ENCODE results near the gene LCORL.
"Not testable (repeated sequence)": the region's sequence is repeated elsewhere in the genome, so short reads cannot be mapped to it uniquely, and the experiment has no call there.

Gene LCORL

GRCh38 chr4:17924189-17924588 is 97.4 kb downstream of the LCORL start:
- DNase-seq, result no peak

DNA sequence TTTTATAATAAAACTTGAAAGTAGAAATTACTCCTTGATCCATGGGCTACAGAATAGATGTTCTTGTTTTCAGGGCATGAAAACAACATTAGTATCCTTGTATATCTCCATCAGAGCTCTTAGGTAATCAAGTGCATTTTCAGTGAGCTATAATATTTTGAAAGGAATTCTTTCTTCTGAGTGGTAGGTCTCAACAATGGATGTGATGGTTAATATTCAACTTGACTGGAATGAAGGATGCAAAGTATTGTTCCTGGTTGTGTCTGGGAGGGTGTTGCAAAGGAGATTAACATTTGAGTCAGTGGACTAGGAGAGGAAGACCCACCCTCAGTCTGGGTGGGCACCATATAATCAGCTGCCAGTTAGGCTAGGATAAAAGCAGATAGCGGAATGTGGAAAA is 100.1 kb downstream of the LCORL start:
- no peak for DNase-seq

DNA sequence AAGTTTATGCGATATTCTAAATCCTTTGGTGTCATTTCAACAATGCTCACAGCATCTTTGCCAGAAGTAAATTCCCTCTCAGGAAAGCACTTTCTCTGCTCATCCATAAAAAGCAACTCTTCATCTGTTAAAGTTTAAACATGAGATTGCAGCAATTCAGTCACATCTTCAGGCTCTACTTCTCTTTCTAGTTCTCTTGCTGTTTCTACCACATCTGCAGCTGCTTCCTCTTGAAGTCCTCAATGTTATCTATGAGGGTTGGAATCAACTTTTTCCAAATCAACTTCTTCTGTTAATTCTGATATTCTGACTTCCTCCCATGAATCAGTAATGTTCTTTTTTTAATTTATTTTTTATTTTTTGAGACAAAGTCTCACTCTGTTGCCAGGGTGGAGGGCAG is 100.9 kb downstream of the LCORL start:
- DNase-seq, result no peak

DNA sequence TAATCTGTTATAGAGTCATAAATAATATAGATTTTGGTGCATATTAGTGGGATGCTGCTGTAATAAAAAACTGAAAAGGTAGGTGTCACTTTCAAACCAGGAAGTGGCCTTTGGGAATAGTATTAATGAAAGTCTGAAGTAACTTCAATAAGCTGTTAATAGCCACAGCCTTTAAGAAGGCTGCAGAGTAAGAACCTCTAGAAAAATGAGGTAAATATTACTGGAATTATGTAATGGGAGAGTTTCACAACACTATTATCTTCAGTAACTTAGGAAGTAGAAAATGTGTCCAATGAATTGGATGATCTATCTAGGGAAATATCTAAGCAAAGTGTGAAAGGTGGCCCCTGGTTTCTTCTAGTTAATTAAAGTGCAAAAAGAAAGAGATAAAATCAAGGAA is 106.1 kb downstream of the LCORL start:
- no peak for DNase-seq

DNA sequence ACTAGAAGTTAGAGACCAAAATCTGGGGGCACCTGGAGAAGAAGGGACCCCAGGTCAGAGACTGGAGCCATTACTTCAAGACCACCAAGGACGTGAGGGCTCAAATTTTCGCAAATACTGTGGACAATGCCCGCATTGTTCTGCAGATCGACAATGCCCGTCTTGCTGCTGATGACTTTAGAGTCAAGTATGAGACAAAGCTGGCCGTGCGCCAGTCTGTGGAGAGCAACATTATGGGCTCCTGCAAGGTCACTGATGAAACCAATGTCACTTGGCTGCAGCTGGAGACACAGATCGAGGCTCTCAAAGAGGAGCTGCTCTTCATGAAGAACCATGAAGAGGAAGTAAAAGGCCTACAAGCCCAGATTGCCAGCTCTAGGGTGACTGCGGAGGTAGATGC is 109.5 kb downstream of the LCORL start:
- no peak for DNase-seq

GRCh38 chr4:17911608-17912007 is 109.9 kb downstream of the LCORL start:
- no peak for DNase-seq

- DNase-seq, result no peak
These were observed 123.0 kb downstream of the LCORL start for GRCh38 chr4:17898553-17899055.

DNA sequence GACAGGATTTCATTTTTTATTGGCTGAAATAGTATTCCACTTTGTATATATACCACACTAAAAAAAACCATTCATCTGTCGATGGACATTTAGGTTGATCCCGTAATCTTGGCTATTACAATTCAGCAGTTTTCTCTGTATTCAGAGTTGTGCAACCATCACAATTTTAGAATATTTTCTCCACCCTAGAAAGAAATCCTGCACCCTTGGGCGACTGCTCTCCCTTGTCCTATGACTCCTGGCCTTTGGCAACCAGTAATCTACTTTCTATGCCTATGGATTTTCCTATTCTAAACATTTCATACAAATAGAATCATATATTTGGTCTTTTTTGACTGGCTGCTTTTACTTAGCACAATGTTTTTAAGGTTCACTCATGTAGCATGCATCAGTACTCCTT is 126.1 kb downstream of the LCORL start:
- no peak for DNase-seq

DNA sequence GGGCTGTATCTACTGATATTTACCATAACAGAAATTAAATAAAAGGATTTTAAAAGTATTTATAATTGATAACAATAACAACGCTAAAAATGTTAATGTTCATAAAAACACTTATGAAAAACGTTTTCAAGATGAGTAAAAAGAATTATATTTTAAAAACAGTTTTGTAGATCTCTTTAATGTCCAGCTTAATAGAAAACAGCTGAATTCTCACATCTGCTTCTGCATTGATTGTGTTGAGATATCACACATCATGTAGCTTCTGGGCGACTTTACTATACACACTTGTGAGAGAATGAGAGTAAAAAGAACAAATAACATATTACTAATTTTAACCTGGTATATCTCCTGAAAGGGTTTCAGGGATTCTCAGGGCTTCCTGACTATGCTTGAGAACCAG is 127.1 kb downstream of the LCORL start:
- no peak for DNase-seq

DNA sequence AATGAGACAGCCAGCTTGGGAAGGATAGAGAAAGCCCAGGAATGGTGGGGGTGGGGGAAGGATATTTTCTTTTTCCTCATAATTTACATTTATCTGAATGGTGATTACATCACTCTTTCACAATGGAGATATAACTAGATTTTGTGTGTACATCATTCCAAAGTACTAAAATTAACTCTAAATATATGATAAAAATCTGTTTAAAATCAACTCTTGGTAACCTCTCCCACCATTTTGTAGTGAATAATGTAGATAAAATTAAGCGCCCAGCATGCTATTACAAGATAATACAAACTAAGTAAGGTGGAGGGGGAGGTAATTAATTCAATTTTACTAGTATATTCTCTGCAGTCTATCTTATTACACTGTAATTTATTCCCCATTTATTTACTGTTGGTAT is 131.9 kb downstream of the LCORL start:
- no peak for DNase-seq

- no peak for DNase-seq
These were observed 137.0 kb downstream of the LCORL start for GRCh38 chr4:17884511-17884910.

DNA sequence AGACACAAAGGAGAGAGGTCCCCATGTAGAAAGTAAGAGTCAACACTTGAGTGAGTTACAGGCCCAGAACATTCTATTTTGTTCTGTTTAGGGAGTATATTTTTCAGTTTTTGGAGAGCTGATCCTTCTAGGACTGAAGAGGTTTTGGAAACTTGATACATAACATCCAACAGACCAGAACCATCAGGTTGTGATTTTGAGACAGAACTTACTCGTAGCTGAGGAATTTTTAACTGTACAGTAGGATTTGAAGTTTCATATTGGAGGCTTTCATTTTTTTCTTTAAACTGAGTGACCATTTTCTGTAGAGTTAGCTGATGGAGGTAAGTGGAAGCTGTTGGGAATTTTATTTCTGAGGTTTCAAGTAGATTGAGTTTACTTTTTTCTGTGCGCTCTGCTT is 137.5 kb downstream of the LCORL start:
- no peak for DNase-seq

GRCh38 chr4:17877661-17878060 is 143.9 kb downstream of the LCORL start:
- DNase-seq, result no peak

- DNase-seq, result no peak
These were observed 144.6 kb downstream of the LCORL start for GRCh38 chr4:17876943-17877342.

DNA sequence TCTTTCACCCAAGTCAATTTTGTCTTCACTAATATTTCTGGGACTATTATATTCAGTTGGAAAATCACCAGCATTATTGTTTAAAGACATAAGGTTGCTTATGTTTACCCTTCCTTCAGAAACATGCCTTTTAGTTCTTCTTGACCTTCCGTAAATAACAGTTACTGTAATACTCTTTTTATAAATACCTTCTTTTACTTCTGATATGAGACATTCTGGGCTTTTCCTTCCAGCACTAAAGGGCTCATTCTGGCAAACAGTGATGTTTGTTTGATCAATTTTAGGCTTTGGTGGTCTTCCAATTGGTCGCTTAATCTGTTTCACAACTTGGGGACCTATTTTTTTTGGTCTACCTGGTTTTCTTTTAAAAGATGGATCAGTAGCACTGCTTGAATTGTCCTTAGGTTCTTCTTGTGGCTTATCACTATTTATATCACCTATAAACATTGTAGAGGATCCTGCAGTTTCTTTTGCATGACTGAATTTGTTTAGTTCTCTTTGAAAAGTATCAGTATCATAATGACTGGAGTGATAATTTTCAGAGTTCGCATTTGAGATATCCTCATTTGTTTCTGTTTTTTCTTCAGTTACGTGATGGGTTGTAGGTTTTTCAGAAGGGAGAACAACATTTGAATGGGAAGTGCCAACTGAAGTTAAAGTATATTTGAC is 146.0 kb downstream of the LCORL start:
- no peak for DNase-seq

DNA sequence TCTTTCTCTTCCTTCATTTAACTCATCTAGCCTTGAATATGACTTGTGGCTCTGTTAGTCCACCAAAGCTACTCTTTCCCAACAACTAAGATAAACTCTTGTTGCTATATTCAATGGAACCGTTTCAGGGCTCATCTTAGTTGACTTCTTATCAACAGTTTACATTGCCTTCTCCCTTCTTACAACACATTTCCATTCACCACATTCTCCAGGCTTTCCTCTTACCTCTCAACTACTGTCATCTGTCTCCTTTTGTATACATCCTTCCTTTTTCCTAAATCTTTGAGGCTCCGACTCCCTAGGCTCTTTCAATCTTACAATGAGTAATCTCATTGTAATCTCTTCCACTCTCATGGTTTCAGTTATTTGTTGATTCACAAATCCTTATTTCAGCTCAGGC is 152.2 kb downstream of the LCORL start:
- DNase-seq, result no peak

GRCh38 chr4:17867276-17867675 is 154.3 kb downstream of the LCORL start:
- DNase-seq, result no peak

DNA sequence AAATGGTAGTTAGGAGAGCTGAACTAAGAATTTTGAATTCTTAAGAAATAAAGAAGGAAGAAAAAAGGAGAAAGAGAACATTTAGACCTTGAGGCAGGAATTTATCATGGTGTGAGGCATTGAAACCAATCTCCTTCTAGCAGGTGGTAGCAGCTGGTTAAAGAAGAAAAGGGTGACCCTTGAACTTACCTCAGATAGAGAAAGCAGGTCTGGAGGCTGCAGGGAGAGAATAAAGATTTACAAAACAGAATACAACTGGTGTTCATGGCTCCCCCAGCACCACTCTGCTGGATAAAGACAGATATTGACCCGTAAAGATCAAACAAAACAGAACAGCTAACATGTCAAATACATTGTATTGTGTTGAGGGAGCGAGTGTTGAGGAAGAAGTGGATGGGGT is 154.7 kb downstream of the LCORL start:
- no peak for DNase-seq

GRCh38 chr4:17865866-17866363 is 155.6 kb downstream of the LCORL start:
- no peak for DNase-seq

- DNase-seq, result not testable (repeated sequence)
These were observed 159.6 kb downstream of the LCORL start for GRCh38 chr4:17861906-17862305.

DNA sequence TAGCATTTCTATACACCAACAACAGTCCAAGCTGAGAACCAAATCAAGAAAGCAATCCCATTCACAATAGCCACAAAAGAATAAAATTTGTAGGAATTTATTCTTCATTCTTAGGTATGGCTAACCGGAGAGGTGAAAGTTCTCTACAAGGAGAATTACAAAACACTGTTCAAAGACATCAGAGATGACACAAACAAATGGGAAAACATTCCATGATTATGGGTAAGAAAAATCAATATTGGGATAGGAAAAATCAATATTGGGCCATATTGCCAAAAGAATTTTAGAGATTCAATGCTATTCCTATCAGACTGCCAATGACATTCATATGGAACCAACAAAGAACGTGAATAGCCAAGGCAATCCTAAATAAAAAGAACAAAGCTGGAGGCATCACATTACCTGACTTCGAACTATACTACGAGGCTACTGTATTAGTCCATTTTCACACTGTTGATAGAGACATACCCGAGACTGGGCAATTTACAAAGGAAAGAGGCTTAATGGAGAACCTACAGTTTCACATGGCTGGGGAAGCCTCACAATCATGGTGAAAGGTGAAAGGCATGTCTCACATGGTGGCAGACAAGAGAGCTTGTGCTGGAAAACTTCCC is 161.7 kb downstream of the LCORL start:
- no peak for DNase-seq

DNA sequence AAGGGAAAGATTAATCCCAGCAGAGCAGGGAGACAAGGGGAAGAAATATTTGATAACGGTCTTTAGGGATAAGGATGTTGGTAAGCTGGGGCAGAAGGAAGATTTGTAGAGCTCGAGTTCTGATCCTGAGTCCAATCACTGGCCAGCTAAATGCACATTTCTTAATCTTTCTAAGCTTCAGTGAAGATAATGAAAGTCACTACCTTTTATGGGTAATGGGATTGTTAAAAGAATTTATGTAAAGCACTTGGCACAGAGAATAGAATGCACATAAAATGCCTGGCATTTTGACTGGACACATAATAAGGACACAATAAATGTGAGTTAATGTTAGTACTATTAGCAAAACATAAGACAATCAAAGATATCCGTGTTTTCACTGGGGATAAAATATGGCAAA is 167.5 kb downstream of the LCORL start:
- no peak for DNase-seq

GRCh38 chr4:17851959-17852358 is 169.6 kb downstream of the LCORL start:
- no peak for DNase-seq

- not testable (repeated sequence) for DNase-seq
These were observed 171.3 kb downstream of the LCORL start for GRCh38 chr4:17850295-17850694.

DNA sequence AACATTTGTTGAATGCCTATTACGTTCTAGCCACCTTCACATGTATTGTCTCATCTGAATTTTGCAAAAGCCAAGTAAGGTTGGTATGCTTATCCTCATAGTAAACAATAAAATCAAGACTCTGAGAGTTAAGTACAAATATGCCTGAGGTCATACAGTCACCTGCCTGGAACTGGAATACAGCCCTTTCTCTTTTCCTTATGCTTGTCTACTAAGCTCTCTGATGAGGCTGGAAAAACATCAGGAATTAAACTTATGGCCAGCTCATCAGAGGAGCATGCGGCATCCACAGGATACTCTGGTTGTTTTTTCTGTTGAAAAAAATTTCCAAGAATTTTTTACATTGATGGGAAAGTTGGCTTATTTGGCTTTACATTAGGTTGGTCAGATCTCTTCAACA is 175.3 kb downstream of the LCORL start:
- DNase-seq, result no peak

Measured in DMS 273 treated with DMSO at 0.1 percent for 48 hours (cell line).